LNCaP clone FGC (cell line): ENCODE data around the gene SELENOS.

ENCODE experiments used
- DNase-seq: peaks from one replicate; pipeline ENCODE4 v3.0.0-alpha.2; 2011; ENCODE audit warnings: low read depth
- H3K4me3 ChIP-seq: 2 replicates; pipeline ENCODE4 v1.5.1; 2011; ENCODE audit warnings: mild to moderate bottlenecking, low read depth, low read length, control low read depth
- TF ChIP-seq, protein P1 (sequence below): IDR thresholded peaks from 2 replicates; pipeline ENCODE4 v1.5.1; 2012; ENCODE audit warnings: mild to moderate bottlenecking; ENCODE audit not compliant: control insufficient read depth, insufficient read depth; ENCODE audit errors: extremely low read depth

Gene SELENOS

DNA sequence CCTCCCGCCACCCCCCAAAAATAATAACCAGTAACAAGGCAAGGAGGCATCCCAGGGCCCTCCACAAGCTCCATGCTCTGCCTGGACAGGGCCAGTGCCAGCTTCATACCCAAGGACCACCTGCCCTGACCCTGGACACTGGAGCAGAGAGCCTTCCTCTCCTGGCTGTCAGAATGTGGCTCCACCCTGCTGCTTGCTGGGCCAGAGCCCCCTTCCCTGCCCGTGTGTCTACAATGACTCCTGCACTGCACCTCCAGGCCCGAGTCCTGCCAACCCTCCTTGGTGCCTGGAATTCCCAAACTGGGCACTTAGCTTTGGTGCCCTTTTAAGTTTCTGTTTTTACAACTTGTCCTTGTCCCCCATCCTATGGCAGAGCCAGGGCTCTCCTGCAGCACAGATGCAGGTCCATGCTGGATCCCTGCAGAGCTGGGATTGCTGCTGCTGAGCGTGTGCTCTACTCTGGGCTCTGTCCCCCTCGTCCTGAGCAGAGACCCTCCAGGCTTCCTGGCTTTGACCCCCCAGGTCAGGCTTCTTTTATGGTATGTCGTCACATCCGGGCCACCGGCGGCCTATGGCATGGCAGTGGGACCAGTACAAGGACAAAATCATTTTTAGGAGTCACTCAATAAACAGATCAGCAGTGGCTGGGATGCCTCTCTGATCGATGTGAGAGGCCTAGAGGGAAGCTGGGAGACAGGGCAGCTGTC is 29.2 kb upstream of the SELENOS start:
- DNase-seq = no peak
- no peak overlapping the region for H3K4me3 ChIP-seq
- TF ChIP-seq, protein P1, sequence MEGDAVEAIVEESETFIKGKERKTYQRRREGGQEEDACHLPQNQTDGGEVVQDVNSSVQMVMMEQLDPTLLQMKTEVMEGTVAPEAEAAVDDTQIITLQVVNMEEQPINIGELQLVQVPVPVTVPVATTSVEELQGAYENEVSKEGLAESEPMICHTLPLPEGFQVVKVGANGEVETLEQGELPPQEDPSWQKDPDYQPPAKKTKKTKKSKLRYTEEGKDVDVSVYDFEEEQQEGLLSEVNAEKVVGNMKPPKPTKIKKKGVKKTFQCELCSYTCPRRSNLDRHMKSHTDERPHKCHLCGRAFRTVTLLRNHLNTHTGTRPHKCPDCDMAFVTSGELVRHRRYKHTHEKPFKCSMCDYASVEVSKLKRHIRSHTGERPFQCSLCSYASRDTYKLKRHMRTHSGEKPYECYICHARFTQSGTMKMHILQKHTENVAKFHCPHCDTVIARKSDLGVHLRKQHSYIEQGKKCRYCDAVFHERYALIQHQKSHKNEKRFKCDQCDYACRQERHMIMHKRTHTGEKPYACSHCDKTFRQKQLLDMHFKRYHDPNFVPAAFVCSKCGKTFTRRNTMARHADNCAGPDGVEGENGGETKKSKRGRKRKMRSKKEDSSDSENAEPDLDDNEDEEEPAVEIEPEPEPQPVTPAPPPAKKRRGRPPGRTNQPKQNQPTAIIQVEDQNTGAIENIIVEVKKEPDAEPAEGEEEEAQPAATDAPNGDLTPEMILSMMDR = no peak

DNA sequence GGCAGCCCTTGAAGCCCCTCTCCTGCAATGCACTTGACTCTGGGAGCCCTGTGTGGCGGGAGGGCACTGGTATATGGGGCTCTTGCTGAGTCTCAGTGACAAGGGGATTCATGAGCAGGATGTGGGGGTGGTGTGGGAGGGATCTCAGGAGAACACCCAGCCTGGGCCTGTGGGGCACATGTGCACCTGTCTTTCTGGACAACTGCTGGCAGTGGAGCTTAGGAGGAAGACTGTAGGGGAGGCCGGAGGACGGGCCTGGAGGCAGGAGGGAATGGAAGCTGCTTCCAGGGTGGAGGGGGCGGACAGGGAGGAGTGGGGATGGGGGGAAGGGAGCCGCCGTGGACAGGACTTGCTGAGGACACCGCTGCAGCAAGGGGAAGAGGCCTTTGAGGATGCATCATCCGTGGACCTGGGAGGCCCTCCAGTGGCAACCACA is 28.6 kb upstream of the SELENOS start:
- DNase-seq = no peak
- TF ChIP-seq, protein P1 = no peak
- H3K4me3 ChIP-seq = no peak overlapping the region

DNA sequence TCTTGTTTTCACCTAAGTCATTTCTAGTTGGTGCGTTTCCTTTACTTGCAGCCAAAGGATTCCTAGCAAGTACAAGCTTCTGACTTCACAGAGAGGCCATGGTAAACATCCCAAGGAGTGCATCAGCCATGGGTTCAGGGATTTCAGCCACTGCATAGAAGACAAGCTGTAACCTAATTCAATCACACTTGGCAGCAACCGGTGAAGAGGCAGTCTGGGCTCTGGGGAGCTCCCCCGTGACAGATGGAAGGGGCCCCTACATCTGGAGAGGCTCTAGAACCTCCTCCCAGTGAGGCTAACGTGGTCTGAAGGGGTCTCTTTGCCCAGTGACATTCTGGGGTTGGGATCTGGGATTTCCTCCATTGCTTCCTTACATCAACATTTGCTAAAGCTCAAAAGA is 26.1 kb upstream of the SELENOS start:
- DNase-seq = no peak
- TF ChIP-seq, protein P1 = no peak
- H3K4me3 ChIP-seq = no peak overlapping the region

DNA sequence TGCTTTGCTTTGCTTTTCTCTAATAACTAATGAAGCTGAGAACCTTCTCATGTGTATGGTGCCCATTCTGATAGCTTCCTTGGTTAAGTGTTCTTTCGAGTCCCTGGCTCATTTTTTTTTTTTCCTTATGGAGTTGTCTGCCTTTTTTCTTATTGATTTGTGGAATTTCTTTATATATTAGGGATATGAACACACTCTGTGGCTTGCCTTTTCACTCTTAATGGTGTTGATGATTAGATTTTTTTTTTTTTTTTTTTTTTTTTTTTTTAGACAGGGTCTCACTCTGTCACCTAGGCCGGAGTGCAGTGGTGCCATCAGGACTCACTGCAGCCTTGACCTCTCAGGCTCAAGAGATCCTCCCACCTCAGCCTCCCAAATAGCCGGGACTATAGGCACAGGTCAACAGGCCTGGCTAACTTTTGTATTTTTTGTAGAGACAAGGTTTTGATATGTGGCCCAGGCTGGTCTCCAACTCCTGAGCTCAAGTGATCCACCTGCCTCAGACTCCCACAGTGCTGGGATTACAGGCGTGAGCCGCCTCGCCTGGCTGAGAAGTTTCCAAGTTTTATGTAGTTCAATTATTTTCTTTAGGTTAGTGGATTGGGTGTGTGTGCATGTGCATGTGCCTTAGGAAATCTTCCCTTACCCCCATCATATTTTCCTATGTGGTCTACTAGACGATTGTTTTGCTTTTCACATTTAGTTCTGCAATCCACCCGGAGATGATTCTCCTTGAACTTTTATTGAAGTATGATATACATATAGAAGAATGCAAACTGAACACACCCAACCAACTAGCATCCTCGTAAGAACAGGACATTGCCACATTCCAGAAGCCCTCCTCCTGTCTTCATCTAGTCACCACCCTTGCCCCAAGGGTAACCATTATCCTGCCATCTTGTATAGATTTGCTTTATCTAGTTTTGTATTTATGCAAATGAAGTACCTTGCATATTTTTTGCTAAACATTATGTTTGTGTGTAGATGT is 19.4 kb upstream of the SELENOS start:
- TF ChIP-seq, protein P1 = no peak
- peak overlapping the region; percentile 95 for H3K4me3 ChIP-seq
- DNase-seq = no peak

DNA sequence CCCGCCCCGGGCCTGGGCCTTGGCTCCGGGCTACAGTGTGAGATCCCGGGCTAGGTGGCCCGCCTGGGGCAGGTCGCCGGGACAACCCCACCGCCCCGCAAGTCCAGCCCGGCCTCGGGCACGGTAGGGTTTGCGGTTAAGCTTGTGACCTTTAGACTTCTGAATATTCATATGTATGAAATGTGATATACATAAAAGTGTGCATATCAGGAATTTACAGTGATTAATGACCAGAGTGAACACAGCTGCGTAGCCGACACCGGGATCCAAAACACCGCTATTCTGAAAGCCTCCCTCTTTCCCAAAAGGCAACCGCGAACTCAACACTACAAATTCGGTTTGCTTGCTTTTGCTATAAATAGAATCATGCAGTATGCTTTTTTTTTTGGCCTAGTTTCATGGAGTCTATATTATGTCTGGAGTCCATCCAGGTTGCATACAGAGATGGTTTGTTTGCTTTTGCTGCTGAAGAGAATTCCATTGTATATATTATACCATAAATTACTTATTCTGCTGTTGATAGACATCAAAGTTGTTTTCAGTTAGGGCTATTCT is 18.4 kb upstream of the SELENOS start:
- TF ChIP-seq, protein P1 = no peak
- H3K4me3 ChIP-seq = peak overlapping the region; percentile 95
- no peak for DNase-seq

DNA sequence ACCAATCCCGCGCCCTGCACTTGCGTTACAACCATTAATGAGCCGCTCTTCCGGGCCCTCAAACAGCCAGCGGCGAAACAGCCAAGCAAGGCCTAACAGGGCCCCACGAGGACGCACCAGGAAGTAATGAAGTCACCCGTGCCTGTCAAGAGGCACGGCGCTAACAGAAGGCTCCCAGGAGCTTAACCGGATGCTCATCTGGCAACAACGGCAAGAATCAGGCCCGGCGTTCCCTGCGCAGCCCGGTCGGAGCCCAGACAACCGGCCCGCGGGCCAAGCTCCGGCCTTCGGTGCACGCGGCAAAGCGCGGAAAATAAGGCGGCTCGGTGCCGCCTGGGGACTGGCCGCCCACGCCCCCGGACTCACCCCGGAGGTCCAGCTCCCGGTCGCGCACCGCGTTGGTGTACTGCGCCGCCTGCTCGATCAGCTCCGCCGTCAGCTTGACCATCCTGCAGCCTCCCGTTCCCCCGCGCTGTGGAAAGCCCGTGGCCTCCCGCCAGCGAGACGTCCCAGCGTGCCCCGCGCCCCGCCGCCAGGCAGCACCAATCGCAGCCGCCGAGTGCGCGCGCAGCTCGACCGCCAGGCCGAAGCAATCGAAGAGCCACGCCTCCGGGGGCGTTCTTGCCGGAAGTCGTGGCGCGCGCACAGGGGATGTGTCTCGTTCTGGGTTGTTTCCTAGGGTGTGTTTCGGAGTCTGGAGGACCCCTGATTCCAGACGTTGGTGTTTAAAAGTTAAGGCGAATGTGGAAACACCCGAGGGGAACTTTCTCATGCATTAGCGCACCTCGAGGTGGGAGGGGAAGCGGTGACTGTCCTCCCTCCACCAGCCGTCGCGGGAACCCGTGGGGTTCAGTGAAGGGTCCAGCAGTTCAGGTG is 17.7 kb upstream of the SELENOS start, which contains the start of gene SNRPA1:
Gene SNRPA1, minus strand, starts transcription at position 518 of the 876 bp plus-strand sequence. Its CDS starts 70 bp downstream, at position 448.
- TF ChIP-seq, protein P1 = no peak
- DNase-seq = peak; percentile 74
- peak within 1 kb of the TSS; percentile 95 for H3K4me3 ChIP-seq
